Measurements from ENCODE around the gene NKAIN4.
"Not testable (repeated sequence)": the region's sequence is repeated elsewhere in the genome, so short reads cannot be mapped to it uniquely, and the experiment has no call there.

The NKAIN4 gene

DNA sequence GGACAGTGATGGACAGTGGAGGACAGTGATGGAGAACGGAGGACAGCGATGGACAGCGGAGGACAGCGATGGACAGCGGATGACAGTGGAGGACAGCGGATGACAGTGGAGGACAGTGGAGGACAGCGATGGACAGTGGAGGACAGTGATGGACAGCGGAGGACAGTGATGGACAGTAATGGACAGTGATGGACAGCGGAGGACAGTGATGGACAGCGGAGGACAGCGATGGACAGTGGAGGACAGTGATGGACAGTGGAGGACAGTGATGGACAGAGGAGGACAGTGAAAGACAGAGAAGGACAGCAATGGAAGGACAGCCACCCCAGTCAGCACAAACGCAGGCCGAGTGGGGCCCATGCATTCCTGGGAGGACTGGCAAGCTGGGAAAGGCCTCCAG, 3.4 kb upstream of the NKAIN4 start:
- no peak for DNase-seq (ENCODE audit: low read depth, low spot score)

DNA sequence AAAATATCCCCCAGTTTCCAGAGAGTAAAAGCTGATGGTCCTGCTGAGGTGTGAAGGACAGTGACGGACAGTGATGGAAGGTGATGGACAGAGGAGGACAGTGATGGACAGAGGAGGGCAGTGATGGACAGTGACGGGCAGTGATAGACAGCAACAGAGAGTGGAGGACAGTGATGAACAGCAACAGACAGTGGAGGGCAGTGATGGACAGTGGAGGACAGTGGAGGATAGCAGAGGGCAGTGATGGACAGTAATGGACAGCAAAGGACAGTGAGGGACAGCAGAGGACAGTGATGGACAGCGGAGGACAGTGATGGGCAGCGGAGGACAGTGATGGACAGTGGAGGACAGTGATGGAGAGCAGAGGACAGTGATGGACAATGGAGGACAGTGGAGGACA, 2.7 kb upstream of the NKAIN4 start:
- no peak for DNase-seq (ENCODE audit: low read depth, low spot score)

DNA sequence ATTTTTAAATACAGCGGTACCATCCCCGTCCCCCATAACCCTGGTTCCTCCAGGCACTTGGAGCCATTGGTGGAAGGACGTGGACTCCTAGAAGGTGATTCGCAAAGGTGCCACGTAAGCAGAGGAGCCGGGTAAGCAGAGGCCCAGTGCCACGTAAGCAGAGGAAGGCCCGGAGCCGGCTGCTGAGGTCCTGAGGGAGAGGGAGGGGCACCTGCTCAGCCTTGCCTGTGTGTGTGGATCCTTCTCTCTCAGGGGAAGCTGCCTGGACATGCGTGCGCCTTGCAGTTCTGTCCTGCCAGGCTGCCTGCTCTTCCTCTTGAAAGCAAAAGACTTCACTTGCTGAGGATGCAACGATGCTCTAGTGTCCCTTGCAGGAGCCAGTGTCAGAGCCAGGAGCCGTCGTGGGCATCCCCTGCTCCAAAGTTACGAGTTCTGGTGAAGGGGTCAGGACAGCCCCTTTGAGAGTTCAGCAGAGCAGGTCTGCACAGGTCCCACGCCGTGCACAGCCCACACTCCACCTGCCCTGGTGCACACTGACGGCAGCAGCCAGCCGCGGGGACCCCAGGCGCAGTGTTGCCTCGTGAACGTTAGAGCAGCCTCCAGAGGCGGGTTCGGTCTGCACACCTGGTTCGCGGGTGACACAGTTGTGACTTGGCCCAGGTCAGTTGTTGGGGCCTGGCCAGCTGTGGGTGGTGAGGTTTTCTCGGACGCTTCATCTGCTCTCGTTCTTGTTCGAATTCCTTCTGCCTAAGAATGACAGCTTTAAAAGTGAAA, 1.9 kb upstream of the NKAIN4 start:
- no peak for DNase-seq (ENCODE audit: low read depth, low spot score)

DNA sequence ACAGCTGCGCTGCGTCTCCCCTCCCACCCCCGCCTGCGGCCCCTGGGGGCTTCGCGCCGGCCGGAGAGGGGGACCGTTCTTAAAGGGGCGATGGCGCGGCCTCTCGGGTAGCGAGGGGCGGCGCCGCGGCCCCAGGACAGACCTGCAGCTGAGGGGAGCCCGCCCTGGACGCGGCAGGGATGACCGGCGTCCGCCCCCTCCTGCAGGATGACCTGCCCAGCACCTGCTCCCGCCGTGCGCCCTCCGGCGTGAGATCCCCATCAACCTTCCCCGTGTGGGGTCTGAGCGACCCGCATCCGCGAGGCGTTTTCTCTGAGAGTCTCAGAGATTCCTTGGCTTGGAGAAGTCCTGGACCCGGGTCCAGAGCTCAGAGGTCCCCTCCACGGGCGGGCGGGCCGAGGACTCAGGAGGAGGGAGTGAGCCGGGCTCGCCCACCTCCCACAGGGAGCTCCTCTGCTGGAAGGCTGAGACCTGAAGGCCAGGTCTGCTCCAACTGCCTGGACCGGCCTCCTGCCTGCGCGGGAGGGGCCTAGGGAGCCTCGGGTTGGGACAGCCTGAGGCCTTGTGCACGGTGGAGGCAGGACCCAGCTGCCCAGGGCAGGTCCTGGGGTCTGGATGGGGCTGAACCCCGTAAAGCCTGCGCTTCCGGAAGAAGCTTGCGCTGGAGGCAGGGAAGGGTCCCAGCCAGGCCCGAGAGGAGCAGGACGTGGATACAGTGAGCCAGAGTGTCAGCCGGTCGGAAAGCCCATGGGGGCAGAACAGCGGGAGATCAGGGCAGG, 532 bp upstream of the NKAIN4 start:
- DNase-seq (ENCODE audit: low read depth, low spot score), result no peak

DNA sequence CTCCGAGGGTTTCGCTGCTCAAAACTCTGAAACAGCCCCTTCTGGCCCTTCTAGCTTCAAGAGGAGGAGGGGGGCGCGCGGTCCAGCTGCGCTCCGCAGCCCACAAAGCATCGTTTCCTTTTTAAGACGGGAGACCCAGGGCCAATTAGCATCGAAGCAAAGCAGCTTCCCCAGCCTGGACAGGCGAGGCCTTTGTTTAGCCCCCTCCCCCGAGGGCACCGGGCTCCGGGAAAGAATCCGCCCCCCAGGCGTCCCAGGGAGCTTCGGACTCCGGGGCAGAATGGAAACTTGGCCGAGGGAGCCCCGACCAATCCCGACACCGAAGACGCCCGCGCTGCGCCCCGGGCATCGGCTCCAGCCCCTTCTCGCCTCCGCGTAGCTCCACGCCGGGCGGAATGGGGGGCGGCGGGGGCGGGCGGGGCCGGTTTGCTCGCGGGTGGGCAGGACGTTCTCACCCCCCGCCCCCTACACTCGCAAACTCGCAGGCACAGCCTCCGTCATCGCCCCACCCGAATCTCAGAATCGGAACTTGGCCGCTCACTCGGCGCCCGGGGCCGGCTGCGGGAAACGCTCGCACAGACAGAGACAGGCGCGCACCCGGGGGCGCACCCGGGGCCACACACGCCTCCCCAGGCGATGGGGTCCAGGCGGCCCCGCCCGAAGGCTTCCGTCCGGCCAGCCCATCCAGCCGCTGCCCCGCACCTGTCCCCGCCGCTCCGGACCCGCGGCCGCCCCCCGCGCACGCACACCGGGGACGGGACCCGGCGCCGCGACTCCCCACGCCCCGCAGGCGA, 628 bp downstream of the NKAIN4 start:
- no peak for DNase-seq (ENCODE audit: low read depth, low spot score)

DNA sequence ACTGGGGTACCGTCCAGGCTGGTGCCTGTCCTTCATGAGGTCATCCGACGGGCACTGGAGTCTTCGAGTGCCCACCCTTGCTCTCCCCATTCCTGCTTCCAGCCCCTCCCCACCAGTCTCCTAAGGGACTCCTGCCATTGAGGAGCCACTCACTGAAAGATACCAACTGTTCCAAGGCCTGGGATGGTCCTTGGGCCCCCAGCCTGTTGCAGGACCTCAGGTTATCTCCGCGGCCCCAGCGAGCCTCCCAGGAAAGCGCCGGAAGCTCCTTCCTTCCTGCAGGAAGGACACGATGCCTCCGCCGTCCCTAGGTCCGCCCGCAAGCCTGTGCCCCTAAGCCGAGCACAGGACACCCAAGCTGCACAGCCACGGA, 1.2 kb downstream of the NKAIN4 start:
- DNase-seq (ENCODE audit: low read depth, low spot score), result no peak

DNA sequence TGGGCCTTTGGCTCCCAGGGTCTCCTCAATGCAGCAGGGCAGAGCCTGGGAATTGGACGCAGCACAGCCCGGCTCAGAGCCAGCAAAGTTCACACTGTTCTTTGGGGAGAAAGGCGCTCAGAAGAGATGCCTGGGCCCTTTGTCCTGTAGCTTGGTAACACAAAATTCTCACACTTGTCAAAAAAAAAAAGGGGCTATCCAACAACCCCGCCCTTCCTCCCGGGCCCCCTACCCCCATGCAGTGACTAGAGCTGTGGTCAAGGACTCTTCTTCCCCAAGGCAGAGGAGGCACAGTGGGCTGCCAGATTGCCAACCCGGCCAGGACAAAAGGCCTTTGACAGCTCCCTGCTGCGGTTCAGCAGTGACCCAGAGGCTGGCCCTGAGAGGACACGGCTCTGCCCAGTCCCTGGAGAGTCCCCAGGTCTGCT, 2.0 kb downstream of the NKAIN4 start:
- no peak for DNase-seq (ENCODE audit: low read depth, low spot score)

DNA sequence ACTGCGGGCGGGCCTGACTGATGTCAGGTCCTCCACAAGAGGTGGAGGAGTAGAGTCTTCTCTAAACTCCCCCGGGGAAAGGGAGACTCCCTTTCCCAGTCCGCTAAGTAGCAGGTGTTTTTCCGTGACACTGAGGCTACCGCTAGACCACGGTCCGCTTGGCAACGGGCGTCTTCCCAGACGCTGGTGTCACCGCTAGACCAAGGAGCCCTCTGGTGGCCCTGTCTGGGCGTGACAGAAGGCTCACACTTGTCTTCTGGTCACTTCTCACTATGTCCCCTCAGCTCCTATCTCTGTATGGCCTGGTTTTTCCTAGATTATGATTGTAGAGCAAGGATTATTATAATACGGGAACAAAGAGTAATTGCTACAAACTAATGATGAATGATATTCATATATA, 2.9 kb downstream of the NKAIN4 start:
- DNase-seq (ENCODE audit: low read depth, low spot score), result not testable (repeated sequence)

DNA sequence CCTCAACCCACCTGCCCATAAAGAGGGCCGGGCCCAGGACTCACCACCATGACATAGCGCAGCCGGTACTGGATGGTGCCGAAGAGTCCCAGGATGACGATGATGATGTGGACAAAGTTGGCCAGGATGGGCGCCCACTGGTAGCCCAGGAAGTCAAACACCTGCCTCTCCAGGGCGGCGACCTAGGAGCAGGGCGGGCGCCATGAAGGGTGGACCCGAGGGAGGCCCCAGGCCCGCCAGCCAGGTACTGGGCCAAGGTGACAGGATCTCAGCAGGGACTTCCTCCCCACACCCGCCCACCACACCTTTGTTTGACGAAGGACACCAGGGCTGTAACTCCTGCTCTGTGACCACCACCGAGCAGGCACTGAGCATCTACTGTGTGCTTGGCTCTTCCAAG, 4.4 kb downstream of the NKAIN4 start:
- no peak for DNase-seq (ENCODE audit: low read depth, low spot score)

DNA sequence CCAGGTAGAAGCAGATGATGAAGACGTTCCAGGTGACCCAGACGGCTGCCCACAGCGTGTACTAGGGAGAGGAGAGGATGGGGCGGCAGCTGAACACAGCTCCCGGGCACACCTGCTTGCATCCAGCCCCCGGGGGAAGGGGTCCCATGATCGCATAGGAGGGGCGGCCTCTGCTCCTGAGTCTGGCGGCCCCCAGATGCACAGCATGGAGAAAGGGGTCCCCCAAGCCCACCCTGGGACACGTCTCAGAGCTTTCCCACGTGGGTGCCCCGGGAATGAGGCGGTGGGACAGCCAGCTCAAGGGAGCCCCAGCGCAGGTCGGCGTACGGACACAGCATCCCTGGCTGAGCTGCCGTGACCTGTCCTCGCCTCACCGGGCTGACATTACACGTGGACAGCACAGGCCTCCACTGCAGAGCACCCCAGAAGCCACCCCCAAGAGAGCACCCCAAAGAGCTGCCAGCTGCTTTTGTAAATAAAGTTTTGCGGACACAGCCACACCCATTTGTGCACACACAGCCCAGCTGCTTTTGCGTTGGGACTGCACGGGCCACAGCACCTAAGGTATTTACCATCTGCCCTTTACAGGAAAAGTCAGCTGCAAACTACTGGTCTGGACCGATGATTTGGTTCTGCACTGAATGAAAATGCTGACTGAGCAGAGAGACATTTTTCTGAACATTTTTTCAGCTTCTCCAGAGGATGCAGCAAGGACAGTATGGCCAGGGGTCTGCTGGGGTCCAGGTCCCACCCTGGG, 5.2 kb downstream of the NKAIN4 start:
- no peak for DNase-seq (ENCODE audit: low read depth, low spot score)

DNA sequence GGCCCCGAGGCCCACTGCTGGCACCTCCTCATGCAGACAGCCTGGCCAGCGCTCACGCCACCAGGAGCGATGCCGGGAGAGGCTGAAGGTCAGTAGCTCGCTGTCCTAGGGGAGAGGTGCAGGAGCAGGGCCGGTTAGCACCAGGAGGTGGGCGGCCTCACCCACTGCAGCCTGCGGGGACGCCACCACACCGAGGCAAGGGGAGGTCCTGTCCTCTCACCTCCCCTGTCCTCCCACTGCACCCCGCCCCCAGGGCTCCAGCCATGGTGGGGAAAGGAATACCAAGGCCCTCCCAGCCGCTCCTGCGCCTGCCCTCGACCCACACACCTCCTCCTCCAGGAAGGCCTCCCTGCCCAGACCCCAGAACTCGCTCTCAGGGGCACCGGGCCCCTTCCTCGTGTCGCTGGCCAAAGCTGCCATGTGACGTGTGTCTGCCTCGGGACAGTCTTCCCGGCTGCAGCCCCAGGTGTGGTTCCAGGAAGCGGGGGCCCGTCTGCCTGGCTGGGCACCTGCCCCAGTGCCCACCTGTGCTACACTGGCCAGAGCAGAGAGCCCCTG, 6.5 kb downstream of the NKAIN4 start:
- DNase-seq (ENCODE audit: low read depth, low spot score), result no peak

DNA sequence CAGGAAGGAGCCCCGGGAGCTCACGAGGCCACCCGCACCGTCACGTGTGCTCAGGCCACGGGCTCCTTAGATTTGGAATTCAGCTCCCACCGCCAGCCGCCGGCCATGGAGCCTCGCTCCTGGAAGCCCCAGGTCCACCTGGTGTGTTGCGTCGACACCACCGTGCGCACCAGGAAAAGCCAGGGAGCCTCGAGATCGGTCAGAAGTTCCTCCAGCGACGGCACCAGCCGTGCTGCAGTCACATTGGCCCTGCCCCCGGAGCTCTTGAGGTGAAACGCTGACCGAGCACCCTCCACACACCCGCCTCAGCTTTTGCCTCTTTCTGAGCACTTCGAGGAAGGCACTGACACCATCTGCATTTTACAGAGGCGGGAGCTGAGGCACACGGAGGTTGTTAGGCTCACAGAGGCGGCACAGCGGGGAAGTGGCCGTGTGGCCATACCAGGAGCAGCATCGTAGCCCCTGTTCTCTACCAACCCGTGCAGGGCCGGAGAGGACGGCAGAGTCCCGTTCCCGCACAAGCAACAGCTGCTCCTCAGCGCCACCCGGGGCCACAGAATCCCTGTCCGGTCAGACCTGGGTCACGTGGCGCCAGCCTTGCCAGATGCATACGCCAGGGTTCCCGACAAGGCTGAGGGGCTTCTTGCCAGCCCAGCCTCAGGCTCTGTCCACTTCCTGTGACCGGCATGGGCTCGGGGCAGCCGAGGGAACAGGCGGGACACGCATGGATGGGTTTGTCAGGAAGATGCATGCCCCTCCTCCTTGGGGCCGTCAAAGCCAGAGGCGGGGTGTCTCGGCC, 7.6 kb downstream of the NKAIN4 start:
- no peak for DNase-seq (ENCODE audit: low read depth, low spot score)

DNA sequence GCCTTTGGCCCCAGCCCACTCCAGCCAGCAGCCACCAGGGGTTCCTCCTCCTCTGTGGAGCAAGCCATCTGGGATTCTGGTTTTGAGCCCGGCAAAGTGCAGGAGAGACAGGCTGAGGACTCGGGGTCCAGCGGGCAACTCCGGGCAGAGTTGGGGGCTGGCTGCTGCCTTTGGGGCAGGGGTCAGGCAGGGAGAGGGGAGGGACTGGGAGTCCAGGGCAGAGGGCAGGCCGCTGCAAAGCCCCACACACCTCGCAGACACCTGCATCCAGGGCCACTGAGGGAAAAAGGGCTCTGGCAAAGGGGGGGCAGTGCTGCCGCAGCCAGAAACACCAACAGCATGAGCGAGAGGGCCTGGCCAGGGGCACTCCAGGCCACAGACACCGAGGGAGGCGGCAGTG, 9.8 kb downstream of the NKAIN4 start:
- no peak for DNase-seq (ENCODE audit: low read depth, low spot score)

DNA sequence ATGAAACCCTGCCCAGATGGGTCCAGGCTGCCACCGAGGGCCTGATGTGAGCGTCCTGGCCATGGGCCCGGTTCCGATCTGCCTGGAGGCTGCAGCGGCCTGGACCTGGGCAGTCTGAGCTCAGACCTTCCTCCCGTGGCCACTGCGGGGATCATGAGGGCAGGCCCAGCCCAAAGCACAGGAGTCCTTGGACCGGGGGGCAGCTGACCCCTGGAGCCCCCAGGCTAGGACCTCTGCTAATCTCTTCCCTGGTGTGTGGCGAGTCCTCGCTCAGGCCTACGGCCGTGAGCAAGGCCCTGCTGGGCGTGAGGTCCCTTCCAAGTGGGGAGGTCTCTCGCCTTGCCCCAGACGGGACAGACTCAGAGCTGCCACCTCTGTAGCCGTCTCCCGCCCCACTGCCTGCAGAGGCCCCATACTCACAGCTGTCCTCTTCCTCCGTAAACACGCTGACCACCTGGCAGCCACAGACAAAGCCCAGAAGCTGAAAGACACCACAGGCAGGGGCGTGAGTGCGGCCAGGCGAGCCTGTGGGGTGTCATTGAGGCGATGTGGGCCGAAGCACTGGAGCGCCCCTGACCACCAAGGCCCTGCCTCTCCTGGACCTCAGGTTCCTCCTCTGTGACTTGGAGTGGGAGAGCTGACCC, 10.5 kb downstream of the NKAIN4 start:
- no peak for DNase-seq (ENCODE audit: low read depth, low spot score)

DNA sequence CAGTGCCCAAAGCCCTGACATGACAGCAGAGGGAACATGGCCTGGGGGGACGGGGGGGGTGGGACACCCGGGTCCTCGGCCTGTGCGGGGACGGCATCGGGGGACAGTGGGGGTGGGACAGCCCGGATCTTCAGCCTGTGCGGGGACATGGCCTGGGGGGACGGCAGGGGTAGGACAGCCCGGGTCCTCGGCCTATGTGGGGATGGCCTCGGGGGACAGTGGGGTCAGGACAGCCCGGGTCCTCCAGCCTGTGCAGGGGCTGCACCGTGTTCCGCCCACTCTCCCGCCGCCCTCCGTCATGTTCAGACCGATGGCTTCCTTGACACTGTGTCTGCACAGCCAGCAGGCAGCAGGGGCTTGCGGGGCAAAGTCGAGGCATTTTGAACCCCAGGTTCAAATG, 11.5 kb downstream of the NKAIN4 start:
- no peak for DNase-seq (ENCODE audit: low read depth, low spot score)

DNA sequence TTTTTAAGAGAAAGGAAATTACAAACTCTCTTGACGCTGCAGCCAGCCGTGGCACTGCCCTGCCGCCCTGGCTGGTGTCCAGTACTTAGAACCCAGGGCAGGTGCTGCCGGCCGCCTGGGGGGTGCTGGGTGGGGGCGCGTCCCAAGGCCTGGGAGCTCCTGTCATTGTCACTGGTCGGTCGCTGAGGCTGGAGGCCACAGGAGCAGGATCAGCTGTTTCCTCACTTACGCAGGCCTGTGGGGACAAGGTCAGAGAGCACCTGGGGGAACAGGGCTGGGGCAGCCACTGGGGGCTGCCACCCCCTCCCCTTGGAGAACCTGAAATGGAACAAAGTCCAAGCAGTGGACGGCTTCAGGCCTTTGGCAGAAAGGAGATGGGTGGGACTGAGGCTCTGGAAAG, 13.0 kb downstream of the NKAIN4 start:
- DNase-seq (ENCODE audit: low read depth, low spot score), result no peak

DNA sequence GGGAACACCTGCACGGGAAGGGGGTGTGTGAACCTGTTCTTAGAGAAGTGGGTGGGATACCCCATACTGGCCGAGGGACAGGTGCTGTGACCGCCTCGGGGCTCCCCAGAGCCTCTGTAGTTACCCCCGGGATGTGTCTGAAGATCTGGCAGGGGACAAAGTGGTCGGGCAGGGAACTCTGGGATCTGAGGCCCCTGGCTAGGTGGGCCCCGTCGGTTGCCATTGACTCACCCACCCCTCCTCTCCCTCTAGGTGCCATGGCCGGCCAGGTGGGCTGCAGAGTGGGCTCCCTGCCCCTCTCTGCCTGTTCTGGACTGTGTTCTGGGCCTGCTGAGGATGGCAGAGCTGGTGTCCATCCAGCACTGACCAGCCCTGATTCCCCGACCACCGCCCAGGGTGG, 14.3 kb downstream of the NKAIN4 start:
- DNase-seq (ENCODE audit: low read depth, low spot score), result no peak

DNA sequence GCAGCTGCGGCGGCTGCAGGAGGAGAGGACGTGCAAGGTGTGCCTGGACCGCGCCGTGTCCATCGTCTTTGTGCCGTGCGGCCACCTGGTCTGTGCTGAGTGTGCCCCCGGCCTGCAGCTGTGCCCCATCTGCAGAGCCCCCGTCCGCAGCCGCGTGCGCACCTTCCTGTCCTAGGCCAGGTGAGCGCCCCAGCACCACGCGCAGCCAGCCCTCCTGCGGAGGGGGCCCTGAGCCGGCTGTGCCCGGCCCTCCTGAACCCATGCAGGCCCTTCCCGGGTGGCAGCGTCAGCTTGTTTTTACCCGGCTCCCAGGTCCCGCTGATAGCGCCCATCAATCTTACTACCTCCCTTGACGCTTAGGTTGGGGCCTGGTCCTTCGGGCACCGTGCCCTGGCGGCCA, 14.8 kb downstream of the NKAIN4 start:
- DNase-seq (ENCODE audit: low read depth, low spot score), result no peak

DNA sequence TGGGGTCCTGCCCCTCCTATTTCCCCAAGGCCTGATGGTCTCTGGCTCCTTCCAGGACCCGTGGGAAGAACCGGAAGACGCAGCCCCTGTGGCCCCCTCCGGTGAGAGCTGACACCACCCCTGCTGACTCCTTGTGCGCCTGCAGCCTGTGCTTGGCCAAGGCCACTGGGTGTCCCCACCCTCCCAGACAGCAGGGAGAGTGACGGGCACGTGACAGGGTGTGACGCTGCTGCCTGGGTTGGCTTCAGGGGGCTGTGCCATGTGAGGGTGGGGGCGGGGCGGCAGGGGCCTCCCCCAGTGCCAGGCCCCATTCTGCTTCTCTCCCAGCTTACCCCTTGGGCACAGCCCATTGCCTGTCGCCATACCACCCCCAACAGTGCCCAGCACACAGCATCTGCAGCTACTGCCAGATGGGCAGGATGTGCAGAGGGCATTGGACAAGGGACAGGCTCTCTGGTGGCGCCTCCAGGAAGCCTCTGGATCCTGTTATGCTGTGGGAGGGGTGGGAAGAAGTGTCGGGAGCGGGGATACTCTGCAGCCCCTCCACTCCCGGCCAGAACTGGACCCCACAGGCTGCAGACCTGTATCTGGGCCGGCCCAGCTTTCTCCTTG, 15.6 kb downstream of the NKAIN4 start:
- no peak for DNase-seq (ENCODE audit: low read depth, low spot score)

DNA sequence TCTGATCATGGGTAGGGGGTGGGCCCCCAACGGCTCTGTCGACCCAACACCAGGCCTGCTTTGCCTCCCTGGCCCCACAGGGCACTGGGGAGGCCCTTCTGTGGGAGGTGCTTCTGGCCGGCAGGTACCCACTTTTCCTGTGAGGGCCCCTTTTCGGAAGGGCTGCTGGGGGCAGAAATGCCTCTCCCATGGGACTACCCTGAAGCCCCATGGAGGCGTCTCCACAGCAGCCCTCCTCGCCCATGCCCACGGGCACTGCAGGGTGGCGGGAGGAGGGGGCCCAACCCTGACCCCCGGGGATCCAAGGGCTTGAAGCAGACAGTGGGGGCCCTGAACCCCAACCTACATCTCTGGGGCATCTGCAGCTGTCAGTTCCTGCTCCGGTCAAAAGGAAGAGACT, 16.2 kb downstream of the NKAIN4 start:
- DNase-seq (ENCODE audit: low read depth, low spot score), result no peak

Measured in activated naive CD8-positive, alpha-beta T cell treated with anti-CD3 and anti-CD28 coated beads, Interleukin-2, amount 50 U/mL, for 16 hours (primary cell).